Activated CD4-positive, CD25-positive, alpha-beta regulatory T cell (primary cell): Measurements from ENCODE around the gene KDM2A.

Experiments used
- DNase-seq, 4 experiments: peaks; one replicate each; lab custom pipeline; 2025; lab: John Stamatoyannopoulos, UW

KDM2A gene

GRCh38 chr11:67237574-67237973 is 118.5 kb downstream of the KDM2A start:
- DNase-seq, result no peak

GRCh38 chr11:67238894-67239782 is 120.1 kb downstream of the KDM2A start:
- DNase-seq, result no peak

GRCh38 chr11:67239783-67240575 is 120.9 kb downstream of the KDM2A start:
- peak; percentile 79 to 93 (median 88) for DNase-seq

GRCh38 chr11:67240576-67241389 is 121.7 kb downstream of the KDM2A start:
- DNase-seq, result peak; percentile 47 to 64 (median 59)

- DNase-seq, result no peak
These were observed 123.5 kb downstream of the KDM2A start for GRCh38 chr11:67242548-67242947.

- no peak for DNase-seq
These were observed 124.0 kb downstream of the KDM2A start for GRCh38 chr11:67243051-67243450.

GRCh38 chr11:67245046-67245445 is 126.0 kb downstream of the KDM2A start:
- no peak for DNase-seq

- DNase-seq, result no peak
These were observed 129.0 kb downstream of the KDM2A start for GRCh38 chr11:67247946-67248550.

GRCh38 chr11:67248653-67249052 is 129.6 kb downstream of the KDM2A start:
- no peak for DNase-seq

- no peak for DNase-seq
These were observed 131.3 kb downstream of the KDM2A start for GRCh38 chr11:67250059-67251043.

GRCh38 chr11:67251841-67252240 is 132.8 kb downstream of the KDM2A start:
- no peak for DNase-seq

GRCh38 chr11:67252831-67253239 is 133.8 kb downstream of the KDM2A start:
- no peak for DNase-seq

GRCh38 chr11:67253872-67254624 is 135.0 kb downstream of the KDM2A start:
- no peak for DNase-seq

- DNase-seq, result no peak
These were observed 135.7 kb downstream of the KDM2A start for GRCh38 chr11:67254798-67255197.

- no peak for DNase-seq
These were observed 136.3 kb downstream of the KDM2A start for GRCh38 chr11:67255353-67255752.

- no peak for DNase-seq
These were observed 136.8 kb downstream of the KDM2A start for GRCh38 chr11:67255864-67256263.

GRCh38 chr11:67256477-67257135 is 137.5 kb downstream of the KDM2A start:
- no peak for DNase-seq

GRCh38 chr11:67260406-67260805 is 141.3 kb downstream of the KDM2A start:
- no peak for DNase-seq
